Measurements from ENCODE around the gene KIF1B.

The KIF1B gene

GRCh38 chr1:10267921-10268320 lies 57.6 kb downstream of the KIF1B start:
- in situ Hi-C loops (cut with MboI; ENCODE audit: low pct_unique_long_range_greater_than_20kb, low sequenced_read_pairs) = no loop called here
- DNase-seq = no peak

GRCh38 chr1:10271090-10271489 lies 60.7 kb downstream of the KIF1B start:
- DNase-seq = no peak
- in situ Hi-C loops (cut with MboI; ENCODE audit: low pct_unique_long_range_greater_than_20kb, low sequenced_read_pairs) = no loop called here

- in situ Hi-C loops (cut with MboI; ENCODE audit: low pct_unique_long_range_greater_than_20kb, low sequenced_read_pairs) = no loop called here
- DNase-seq = no peak
Observed at GRCh38 chr1:10271869-10272268, 61.5 kb downstream of the KIF1B start.

GRCh38 chr1:10272274-10272673 lies 61.9 kb downstream of the KIF1B start:
- DNase-seq = no peak
- in situ Hi-C loops (cut with MboI; ENCODE audit: low pct_unique_long_range_greater_than_20kb, low sequenced_read_pairs) = no loop called here

- no peak for DNase-seq
- in situ Hi-C loops (cut with MboI; ENCODE audit: low pct_unique_long_range_greater_than_20kb, low sequenced_read_pairs) = no loop called here
Observed at GRCh38 chr1:10278880-10279279, 68.5 kb downstream of the KIF1B start.

- DNase-seq = no peak
- in situ Hi-C loops (cut with MboI; ENCODE audit: low pct_unique_long_range_greater_than_20kb, low sequenced_read_pairs) = no loop called here
Observed at GRCh38 chr1:10280439-10281350, 70.3 kb downstream of the KIF1B start.

- in situ Hi-C loops (cut with MboI; ENCODE audit: low pct_unique_long_range_greater_than_20kb, low sequenced_read_pairs) = no loop called here
- DNase-seq = no peak
Observed at GRCh38 chr1:10283318-10283984, 73.1 kb downstream of the KIF1B start.

GRCh38 chr1:10286244-10286643 lies 75.9 kb downstream of the KIF1B start:
- no peak for DNase-seq
- in situ Hi-C loops (cut with MboI; ENCODE audit: low pct_unique_long_range_greater_than_20kb, low sequenced_read_pairs) = no loop called here

GRCh38 chr1:10287023-10287645 lies 76.8 kb downstream of the KIF1B start:
- in situ Hi-C loops (cut with MboI; ENCODE audit: low pct_unique_long_range_greater_than_20kb, low sequenced_read_pairs) = no loop called here
- DNase-seq = no peak

GRCh38 chr1:10288029-10288615 lies 77.8 kb downstream of the KIF1B start:
- in situ Hi-C loops (cut with MboI; ENCODE audit: low pct_unique_long_range_greater_than_20kb, low sequenced_read_pairs) = no loop called here
- DNase-seq = no peak

GRCh38 chr1:10291705-10292104 lies 81.3 kb downstream of the KIF1B start:
- in situ Hi-C loops (cut with MboI; ENCODE audit: low pct_unique_long_range_greater_than_20kb, low sequenced_read_pairs) = no loop called here
- no peak for DNase-seq

- in situ Hi-C loops (cut with MboI; ENCODE audit: low pct_unique_long_range_greater_than_20kb, low sequenced_read_pairs) = no loop called here
- no peak for DNase-seq
Observed at GRCh38 chr1:10292188-10292587, 81.8 kb downstream of the KIF1B start.

- in situ Hi-C loops (cut with MboI; ENCODE audit: low pct_unique_long_range_greater_than_20kb, low sequenced_read_pairs) = no loop called here
- DNase-seq = no peak
Observed at GRCh38 chr1:10295481-10296085, 85.2 kb downstream of the KIF1B start.

GRCh38 chr1:10299151-10299550 lies 88.8 kb downstream of the KIF1B start:
- in situ Hi-C loops (cut with MboI; ENCODE audit: low pct_unique_long_range_greater_than_20kb, low sequenced_read_pairs) = no loop called here
- no peak for DNase-seq

- in situ Hi-C loops (cut with MboI; ENCODE audit: low pct_unique_long_range_greater_than_20kb, low sequenced_read_pairs) = no loop called here
- no peak for DNase-seq
Observed at GRCh38 chr1:10302416-10302815, 92.0 kb downstream of the KIF1B start.

- DNase-seq = no peak
- in situ Hi-C loops (cut with MboI; ENCODE audit: low pct_unique_long_range_greater_than_20kb, low sequenced_read_pairs) = no loop called here
Observed at GRCh38 chr1:10304295-10304694, 93.9 kb downstream of the KIF1B start.

- DNase-seq = no peak
- in situ Hi-C loops (cut with MboI; ENCODE audit: low pct_unique_long_range_greater_than_20kb, low sequenced_read_pairs) = no loop called here
Observed at GRCh38 chr1:10306435-10306834, 96.1 kb downstream of the KIF1B start.

GRCh38 chr1:10308001-10308400 lies 97.6 kb downstream of the KIF1B start:
- DNase-seq = no peak
- in situ Hi-C loops (cut with MboI; ENCODE audit: low pct_unique_long_range_greater_than_20kb, low sequenced_read_pairs) = no loop called here

GRCh38 chr1:10309243-10310011 lies 99.1 kb downstream of the KIF1B start:
- in situ Hi-C loops (cut with MboI; ENCODE audit: low pct_unique_long_range_greater_than_20kb, low sequenced_read_pairs) = no loop called here
- no peak for DNase-seq
